Endothelial cell of umbilical vein (primary cell): ENCODE results near the gene REC8. TPM values are rescaled to one million over a fixed set of nuclear protein-coding genes. Genes with fewer than 3 reads are reported as not detected.

Experiments
- BruUV-seq: library from RNA; stranded (reverse); fragments of 400-500 nt; replicated peaks from 2 replicates; lab custom pipeline; 2021; lab: Mats Ljungman, UMichigan
- CTCF ChIA-PET: fragments of 300-600, 350-600 bp; sonication (Branson Sonifier 250); formaldehyde crosslinking; loops from one replicate; lab custom pipeline; 2021; ENCODE audit warnings: antibody characterized with exemption, inconsistent platforms; lab: Charles Lee
- POLR2A ChIA-PET: fragments of 300-600, 350-600 bp; sonication (Branson Sonifier 250); formaldehyde crosslinking; loops from one replicate; lab custom pipeline; 2021; ENCODE audit warnings: antibody characterized with exemption, inconsistent platforms; lab: Charles Lee
- DNase-seq: peaks from one replicate; pipeline ENCODE4 v3.0.0-alpha.2; 2011; ENCODE audit warnings: low read depth, low spot score
- FAIRE-seq: peaks from 2 replicates; lab custom pipeline; 2011; peaks lifted over from hg19 to GRCh38; lab: Jason Lieb, UNC
- H2AFZ ChIP-seq: 2 replicates; pipeline ENCODE4 v1.6.0; 2012; ENCODE audit warnings: low read depth, low read length, control low read depth, inconsistent platforms
- H3K27ac ChIP-seq: 2 replicates; pipeline ENCODE4 v1.5.1; 2011; ENCODE audit warnings: low read depth, mild to moderate bottlenecking, control low read depth, low read length, moderate library complexity; ENCODE audit not compliant: insufficient read depth
- H3K27me3 ChIP-seq, 2 experiments: 2 replicates each; pipeline versions ENCODE4 v1.6.0 to v1.6.1; 2011; ENCODE audit warnings: low read length in 2 of 2, mixed read lengths in 1 of 2; ENCODE audit not compliant: control insufficient read depth in 2 of 2, insufficient read depth in 2 of 2
- H3K36me3 ChIP-seq, 2 experiments: 2 replicates in 1 of 2; 3 replicates in 1 of 2; pipeline ENCODE4 v1.5.1; 2011; ENCODE audit warnings: low read length in 2 of 2, mild to moderate bottlenecking in 1 of 2, moderate library complexity in 1 of 2; ENCODE audit not compliant: control insufficient read depth in 2 of 2, insufficient read depth in 2 of 2; ENCODE audit errors: extremely low read depth in 1 of 2
- H3K4me1 ChIP-seq: 3 replicates; pipeline ENCODE4 v1.5.1; 2011; ENCODE audit warnings: mild to moderate bottlenecking, low read length; ENCODE audit not compliant: control insufficient read depth, insufficient read depth; ENCODE audit errors: extremely low read depth
- H3K4me2 ChIP-seq: 2 replicates; pipeline ENCODE4 v1.6.1; 2011; ENCODE audit warnings: low read length, control low read depth, mixed read lengths; ENCODE audit not compliant: insufficient read depth
- H3K4me3 ChIP-seq, 3 experiments: fragments of 200-600 bp in 1 of 3; sonication (generic), shearing (Covaris generic) in 1 of 3; replicated peaks in 1 of 3; 2 replicates each; pipeline ENCODE4 v1.5.1; 2011 to 2016; ENCODE audit warnings: control low read depth in 3 of 3, low read length in 3 of 3, mild to moderate bottlenecking in 2 of 3, inconsistent platforms in 1 of 3, low read depth in 1 of 3, moderate library complexity in 1 of 3; ENCODE audit not compliant: insufficient read depth in 1 of 3
- H3K79me2 ChIP-seq: 2 replicates; pipeline ENCODE4 v1.6.0; 2012; ENCODE audit warnings: low read length, inconsistent platforms; ENCODE audit not compliant: control insufficient read depth, insufficient read depth
- H3K9ac ChIP-seq: replicated peaks from 2 replicates; pipeline ENCODE3; 2011; ENCODE audit warnings: low read length, control low read depth; ENCODE audit not compliant: insufficient read depth; ENCODE audit errors: extremely low read depth
- H3K9me1 ChIP-seq: replicated peaks from 3 replicates; pipeline ENCODE4 v1.6.0; 2011; ENCODE audit warnings: mild to moderate bottlenecking, low read length; ENCODE audit not compliant: control insufficient read depth, insufficient read depth; ENCODE audit errors: extremely low read depth
- H3K9me3 ChIP-seq: replicated peaks from 2 replicates; pipeline ENCODE4 v1.5.1; 2012; ENCODE audit warnings: low read length, inconsistent platforms; ENCODE audit not compliant: control insufficient read depth, insufficient read depth
- H4K20me1 ChIP-seq: replicated peaks from 2 replicates; pipeline ENCODE3; 2011; ENCODE audit warnings: mild to moderate bottlenecking, low read length; ENCODE audit not compliant: control insufficient read depth, insufficient read depth; ENCODE audit errors: extremely low read depth
- CTCF ChIP-seq, 2 donors: IDR thresholded peaks; 1 replicate in 1 of 2; 2 replicates in 1 of 2; pipeline ENCODE4 v1.5.1; 2011; ENCODE audit warnings: low read length in 2 of 2, mild to moderate bottlenecking in 2 of 2, moderate library complexity in 2 of 2, control low read depth in 1 of 2, inconsistent platforms in 1 of 2, low read depth in 1 of 2; ENCODE audit not compliant: insufficient read depth in 1 of 2; ENCODE audit errors: extremely low read depth in 1 of 2
- EZH2 ChIP-seq: IDR thresholded peaks from 2 replicates; pipeline ENCODE4 v1.6.1; 2012; ENCODE audit warnings: borderline replicate concordance, low read depth, mild to moderate bottlenecking, moderate library complexity, low read length, inconsistent platforms; ENCODE audit not compliant: severe bottlenecking
- FOS ChIP-seq: IDR thresholded peaks from 2 replicates; pipeline ENCODE4 v1.6.1; 2011; ENCODE audit warnings: mild to moderate bottlenecking, low read length, moderate library complexity, borderline replicate concordance; ENCODE audit not compliant: insufficient read depth
- GATA2 ChIP-seq: IDR thresholded peaks from 2 replicates; pipeline ENCODE4 v1.7.0; 2011; ENCODE audit warnings: low read depth, mild to moderate bottlenecking, moderate library complexity, mixed read lengths, low read length; ENCODE audit not compliant: insufficient read length, insufficient read depth
- JUN ChIP-seq: IDR thresholded peaks from 2 replicates; pipeline ENCODE4 v1.6.1; 2011; ENCODE audit warnings: borderline replicate concordance, low read depth; ENCODE audit not compliant: insufficient read length, insufficient read depth
- MAX ChIP-seq: IDR thresholded peaks from 2 replicates; pipeline ENCODE4 v1.6.1; 2011; ENCODE audit not compliant: insufficient read depth, insufficient read length
- MYC ChIP-seq: IDR thresholded peaks from one replicate; pipeline ENCODE4 v1.6.1; 2011; ENCODE audit warnings: mild to moderate bottlenecking, low read depth, low read length
- POLR2A ChIP-seq: IDR thresholded peaks from 2 replicates; pipeline ENCODE4 v1.6.1; 2012; ENCODE audit warnings: low read depth, mild to moderate bottlenecking, control low read depth, low read length
- POLR2AphosphoS5 ChIP-seq: IDR thresholded peaks from 2 replicates; pipeline ENCODE4 v1.6.1; 2012; ENCODE audit warnings: low read depth, mild to moderate bottlenecking, control low read depth, low read length, moderate library complexity; ENCODE audit not compliant: insufficient read depth
- dilution Hi-C: fragments of 300-500 bp; cut with MboI; formaldehyde crosslinking; loops from one replicate; pipeline ENCODE4 v1.15.0; 2019; ENCODE audit warnings: low sequenced_read_pairs; ENCODE audit not compliant: extremely low pct_ligation_motif_present
- intact Hi-C: fragments of 100-400 bp; cut with micrococcal nuclease; formaldehyde crosslinking; loops from one replicate; pipeline ENCODE4 v1.10.0; 2022
- polyA plus RNA-seq, 4 experiments: library from polyadenylated mRNA; depleted of rRNA in 3 of 4; stranded (reverse) in 3 of 4; unstranded in 1 of 4; fragments of >200 nt; gene quantifications; 2 replicates each; pipeline versions ENCODE4 v1.2.1 to v1.2.3, GENCODE V29; 2011 to 2012; ENCODE audit warnings: missing spikeins in 1 of 4
- total RNA-seq: library from RNA; stranded (reverse); gene quantifications from 2 replicates; pipeline ENCODE4 v1.2.3, GENCODE V29; 2021

Gene REC8
- total and polyA plus RNA-seq, 2 donors (not counting 3 experiments of a cell fraction or from before 2014, with no cell fraction given), result 12.5 to 33.6 TPM

GRCh38 chr14:24187539-24187915 lies 15.6 kb downstream of the REC8 start:
- TSS peak; percentile 18 for BruUV-seq
- Histone ChIP-seq H3K4me3 (peak overlapping the region in 1 of 3 experiments; percentile 37), H3K4me2 (peak overlapping the region; percentile 75), H3K79me2 (peaks cover 11% of the 10 kb centered on the region), H4K20me1 (no peaks in the 10 kb centered on the region), H3K27ac (no peak overlapping the region), H3K36me3 (peaks cover 0 to 33% of the 10 kb centered on the region in 2 experiments), H2AFZ (no peak overlapping the region), H3K9me3 (no peaks in the 10 kb centered on the region), H3K4me1 (peaks cover 6% of the 10 kb centered on the region), H3K9ac (peak overlapping the region; percentile 42), H3K9me1 (no peaks in the 10 kb centered on the region), H3K27me3 (no peaks in the 10 kb centered on the region)
- TF ChIP-seq POLR2A (no peak), CTCF (IDR thresholded peaks at IDR 0.05; ENCODE audit: extremely low read depth in 1 of 2, insufficient read depth in 1 of 2, low read depth in 1 of 2, low read length in 2 of 2) (no peak), FOS (no peak), MYC (no peak), MAX (no peak), POLR2AphosphoS5 (no peak), EZH2 (no peak), GATA2 (no peak), JUN (no peak)
- intact Hi-C loops, result no loop called here
- POLR2A ChIA-PET, result interaction anchor here (1.0 to 1.8 kb wide), 2 partner anchors 8 to 25 kb away, joined by 3 read pairs; partner anchors contain the start of gene TM9SF1
- dilution Hi-C loops, result no loop called here
- FAIRE-seq (no peak), DNase-seq (no peak)
- CTCF ChIA-PET, result interaction anchor here (1.1 kb wide), 1 partner anchor 129 kb away, joined by 3 read pairs; no protein-coding TSS in a partner anchor
